ENCODE data around the gene CUEDC2. TPM values are rescaled to one million over a fixed set of nuclear protein-coding genes. Genes with fewer than 3 reads are reported as not detected.

Gene CUEDC2
- total RNA-seq, 4 donors from 2014 or later: 26.2 to 51.6 (median 35.6) TPM

- Histone ChIP-seq H3K9me3 (no peaks in the 10 kb centered on the region), H3K27ac (peak overlapping the region; percentile 87 to 91), H3K36me3 (no peaks in the 10 kb centered on the region), H3K4me3 (peak overlapping the region; percentile 33 to 46), H3K27me3 (no peaks in the 10 kb centered on the region), H3K4me1 (peaks cover 0 to 4% of the 10 kb centered on the region in 2 donors)
- TF ChIP-seq POLR2A (IDR thresholded peaks at IDR 0.05) (peak in 1 of 2 donors; percentile 50), CTCF (IDR thresholded peaks at IDR 0.05) (no peak)
- intact Hi-C loops (cut with DNase I; ENCODE audit: low total_unique reads): no loop called here
- DNase-seq: peak in 1 of 2 donors; percentile 79
These were observed 24.1 kb downstream of the CUEDC2 start for GRCh38 chr10:102408131-102408727.

DNA sequence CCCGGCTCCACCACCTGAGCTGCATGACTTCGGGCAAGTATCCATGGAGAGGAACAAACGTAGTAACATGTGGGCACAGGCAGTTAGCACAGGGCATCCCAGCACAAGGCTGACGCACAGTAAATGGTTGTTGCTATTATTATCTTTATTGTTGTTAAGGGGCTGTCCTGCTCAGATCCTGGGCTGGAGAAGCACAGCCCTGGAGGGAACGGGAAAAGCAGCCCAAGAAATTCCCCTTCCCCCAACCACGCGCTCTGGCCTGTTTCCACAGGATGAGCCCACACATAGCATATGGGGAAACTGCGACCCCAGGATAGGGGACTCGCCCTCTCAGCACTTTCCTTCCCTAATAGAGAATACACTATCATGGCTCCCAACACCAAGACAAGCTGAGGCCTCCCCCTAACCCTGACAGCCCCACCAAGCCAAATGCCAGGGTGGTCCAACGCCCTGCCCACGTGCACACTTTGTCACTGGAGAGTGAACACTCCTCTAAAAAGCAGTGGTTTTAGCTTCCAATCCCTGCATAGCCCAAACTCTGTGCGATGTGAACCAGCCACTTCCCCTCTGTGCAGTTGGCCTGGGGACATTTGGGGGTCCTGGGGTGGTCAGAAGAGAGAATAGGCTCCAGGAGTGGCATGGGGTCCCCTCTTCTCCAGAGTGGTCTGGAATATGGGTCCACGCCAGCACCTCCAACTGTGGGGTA lies 24.8 kb downstream of the CUEDC2 start:
- H3K4me1 ChIP-seq: peaks cover 0 to 4% of the 10 kb centered on the region in 2 donors
- H3K9me3 ChIP-seq: no peaks in the 10 kb centered on the region
- no peaks in the 10 kb centered on the region for H3K27me3 ChIP-seq
- DNase-seq: no peak
- TF ChIP-seq CTCF (IDR thresholded peaks at IDR 0.05): no peak
- TF ChIP-seq POLR2A (IDR thresholded peaks at IDR 0.05): no peak
- intact Hi-C loops (cut with DNase I; ENCODE audit: low total_unique reads): no loop called here
- no peaks in the 10 kb centered on the region for H3K36me3 ChIP-seq
- H3K4me3 ChIP-seq: peak overlapping the region in 1 of 2 donors; percentile 4
- peak overlapping the region; percentile 87 to 91 for H3K27ac ChIP-seq

GRCh38 chr10:102406815-102407214 lies 25.6 kb downstream of the CUEDC2 start:
- intact Hi-C loops (cut with DNase I; ENCODE audit: low total_unique reads): no loop called here
- Histone ChIP-seq H3K27me3 (no peaks in the 10 kb centered on the region), H3K4me3 (no peak overlapping the region), H3K36me3 (no peaks in the 10 kb centered on the region), H3K9me3 (no peaks in the 10 kb centered on the region), H3K4me1 (peaks cover 0 to 4% of the 10 kb centered on the region in 2 donors), H3K27ac (peak overlapping the region; percentile 87 to 91)
- TF ChIP-seq POLR2A (IDR thresholded peaks at IDR 0.05) (no peak), CTCF (IDR thresholded peaks at IDR 0.05) (no peak)
- DNase-seq: peak in 1 of 2 donors; percentile 87

DNA sequence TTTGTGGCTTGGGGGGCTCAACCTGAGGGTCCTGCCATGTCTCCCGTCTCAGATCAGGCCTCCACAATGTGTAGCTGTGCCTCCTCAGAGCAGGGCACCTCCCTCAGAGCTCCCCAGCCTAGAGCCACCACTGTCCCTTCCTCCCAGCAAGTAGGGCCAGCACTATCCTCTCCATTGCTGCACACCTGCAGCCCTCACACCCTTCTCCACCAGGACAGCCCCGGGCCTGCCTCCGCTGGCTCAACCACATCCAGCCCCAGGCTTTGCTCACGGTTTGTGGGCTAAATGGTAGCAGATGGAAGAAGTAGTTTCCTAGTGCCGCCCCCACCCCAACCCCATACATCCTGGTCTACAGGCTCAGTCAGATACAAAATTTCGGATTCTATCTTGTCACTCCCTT lies 26.7 kb downstream of the CUEDC2 start:
- intact Hi-C loops (cut with DNase I; ENCODE audit: low total_unique reads): no loop called here
- H3K4me1 ChIP-seq: peaks cover 0 to 4% of the 10 kb centered on the region in 2 donors
- no peaks in the 10 kb centered on the region for H3K27me3 ChIP-seq
- H3K36me3 ChIP-seq: no peaks in the 10 kb centered on the region
- H3K27ac ChIP-seq: peak overlapping the region; percentile 87 to 91
- H3K9me3 ChIP-seq: no peaks in the 10 kb centered on the region
- no peak for TF ChIP-seq POLR2A (IDR thresholded peaks at IDR 0.05)
- no peak for TF ChIP-seq CTCF (IDR thresholded peaks at IDR 0.05)
- DNase-seq: no peak
- no peak overlapping the region for H3K4me3 ChIP-seq

DNA sequence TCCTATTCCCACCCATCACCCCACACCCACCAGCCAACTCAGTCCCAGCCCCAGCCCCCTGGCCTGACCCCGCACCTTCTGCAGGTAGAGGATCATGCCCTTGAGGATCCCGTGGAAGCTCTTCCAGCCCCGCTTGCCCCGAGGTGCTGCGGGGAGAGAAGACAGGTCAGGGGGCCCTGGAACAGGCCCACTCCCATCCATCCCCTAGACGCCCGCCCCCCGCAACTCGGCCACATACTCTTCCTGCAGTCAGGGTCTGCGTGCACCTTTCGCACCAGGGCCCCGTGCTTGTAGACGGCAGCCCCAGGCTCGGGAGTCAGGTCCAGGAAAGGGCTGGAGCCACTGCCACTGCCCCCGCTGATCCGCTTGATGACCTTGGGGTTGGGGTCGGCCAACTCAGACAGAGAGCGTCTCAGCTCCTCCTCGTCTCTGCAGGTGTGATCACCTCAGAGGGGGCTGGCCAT lies 27.2 kb downstream of the CUEDC2 start:
- H3K9me3 ChIP-seq: no peaks in the 10 kb centered on the region
- TF ChIP-seq POLR2A (IDR thresholded peaks at IDR 0.05) (no peak), CTCF (IDR thresholded peaks at IDR 0.05) (no peak)
- DNase-seq: no peak
- no peaks in the 10 kb centered on the region for H3K27me3 ChIP-seq
- no peak overlapping the region for H3K4me3 ChIP-seq
- H3K36me3 ChIP-seq: no peaks in the 10 kb centered on the region
- intact Hi-C loops (cut with DNase I; ENCODE audit: low total_unique reads): no loop called here
- H3K4me1 ChIP-seq: peaks cover 0 to 4% of the 10 kb centered on the region in 2 donors
- peak overlapping the region; percentile 87 to 91 for H3K27ac ChIP-seq
